DLD1 (cell line): ENCODE results near the gene TASP1.
"Not testable (repeated sequence)": the region's sequence is repeated elsewhere in the genome, so short reads cannot be mapped to it uniquely, and the experiment has no call there.

Experiments used
- in situ Hi-C: cut with HindIII; loops from 2 replicates; pipeline ENCODE4 v1.10.0; 2017; ENCODE audit warnings: low sequenced_read_pairs

The TASP1 gene

DNA sequence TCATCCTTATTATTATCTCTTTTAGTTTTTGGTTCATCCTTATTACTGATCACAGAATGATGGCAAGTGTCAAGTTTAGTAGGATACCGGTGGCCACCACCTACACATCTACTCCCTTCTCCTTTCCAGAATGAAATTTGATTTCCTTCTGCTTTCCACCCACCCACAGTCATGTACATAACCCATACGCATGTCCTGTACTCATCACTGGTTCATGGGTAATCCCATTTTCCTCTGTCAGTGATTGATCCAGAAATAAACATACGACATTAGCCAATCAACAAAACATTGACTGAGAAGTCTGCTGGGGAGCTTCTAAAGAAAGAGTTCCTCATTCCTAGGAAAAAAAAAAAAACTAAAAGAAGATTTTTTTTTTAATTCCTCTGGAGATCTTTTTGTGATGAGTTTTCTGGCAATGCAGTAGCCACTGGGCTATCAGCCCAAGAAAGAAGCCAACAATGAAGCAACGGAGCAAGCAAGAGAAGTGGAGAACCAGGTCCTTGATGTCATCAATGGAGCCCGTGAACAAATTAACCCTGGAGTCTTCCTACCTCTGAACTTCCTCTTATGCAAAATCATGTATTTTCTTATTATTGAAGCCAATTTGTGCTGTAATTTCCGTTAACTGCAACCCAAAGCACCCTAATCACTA is 127.8 kb downstream of the TASP1 start:
- in situ Hi-C loops = no loop called here

DNA sequence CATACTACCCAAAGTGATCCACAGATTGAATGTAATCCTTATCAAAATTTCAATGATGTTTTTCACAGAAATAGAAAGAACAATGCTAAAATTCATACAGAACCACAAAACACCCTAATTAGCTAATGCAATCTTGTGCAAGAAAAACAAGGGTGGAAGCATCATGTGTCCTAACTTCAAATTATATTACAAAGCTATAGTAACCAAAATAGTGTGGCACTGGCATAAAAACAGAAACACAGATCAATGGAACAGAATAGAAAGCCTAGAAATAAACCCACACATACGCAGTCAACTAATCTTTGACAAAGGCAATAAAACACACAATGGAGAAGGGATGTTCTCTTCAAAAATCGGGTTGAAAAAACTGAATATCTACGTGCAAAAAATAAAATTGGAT is 131.1 kb downstream of the TASP1 start:
- in situ Hi-C loops = loop anchor here (5.0 kb wide), 1 partner anchor 50 kb away; no protein-coding TSS in a partner anchor

DNA sequence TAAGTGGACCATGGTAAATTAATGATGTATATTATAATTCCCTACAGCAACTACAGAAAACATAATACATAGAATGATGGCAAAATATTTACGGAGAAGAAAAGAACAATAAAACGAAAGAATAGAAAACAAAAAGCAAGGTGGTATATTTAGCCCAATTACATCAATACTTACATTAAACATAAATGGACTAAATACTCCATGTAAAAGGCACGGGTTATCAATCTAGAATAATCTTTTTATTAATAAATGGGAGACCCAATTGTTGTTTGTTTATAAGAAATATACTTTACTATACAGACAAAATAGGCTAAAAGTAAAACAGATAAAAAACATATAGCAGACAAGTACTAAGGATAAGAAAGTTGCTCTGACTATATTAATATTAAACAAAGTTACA is 137.2 kb downstream of the TASP1 start:
- in situ Hi-C loops = no loop called here

DNA sequence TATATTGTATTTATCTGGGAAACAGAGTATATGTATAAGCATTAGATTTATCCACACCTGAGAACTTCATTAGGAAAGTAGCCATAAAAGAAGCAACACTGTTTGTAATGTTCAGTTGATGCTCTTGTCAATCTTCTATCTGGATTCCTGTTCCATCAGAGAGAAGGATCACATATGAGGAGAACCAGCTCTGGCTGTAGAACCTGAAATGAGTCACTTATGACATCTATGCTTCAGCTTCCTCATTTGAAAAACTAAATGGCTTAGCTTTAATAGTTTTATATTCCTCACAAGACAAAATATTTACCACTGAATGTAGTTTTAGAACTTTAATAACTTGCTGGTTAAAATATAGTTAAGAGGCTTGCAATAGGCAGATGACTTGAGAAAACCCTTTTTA is 144.7 kb downstream of the TASP1 start:
- in situ Hi-C loops = no loop called here

DNA sequence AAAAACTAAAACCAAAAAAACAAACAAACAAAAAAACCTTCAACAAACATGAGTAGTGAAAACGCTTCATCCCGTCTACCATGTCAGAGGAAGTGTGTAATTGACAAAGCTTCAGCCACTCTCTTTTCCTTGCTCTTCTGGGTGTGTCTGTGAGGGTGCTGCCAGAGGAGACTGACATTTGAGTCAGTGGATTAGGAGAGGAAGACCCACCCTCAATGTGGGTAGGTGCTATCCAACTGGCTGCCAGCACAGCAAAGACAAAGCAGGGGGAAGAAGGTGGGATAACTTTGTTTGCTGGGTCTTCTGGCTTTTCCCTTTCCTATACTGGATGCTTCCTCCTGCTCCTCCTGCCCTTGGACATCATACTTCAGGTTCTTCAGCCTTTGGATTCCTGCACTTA is 145.6 kb downstream of the TASP1 start:
- in situ Hi-C loops = no loop called here

DNA sequence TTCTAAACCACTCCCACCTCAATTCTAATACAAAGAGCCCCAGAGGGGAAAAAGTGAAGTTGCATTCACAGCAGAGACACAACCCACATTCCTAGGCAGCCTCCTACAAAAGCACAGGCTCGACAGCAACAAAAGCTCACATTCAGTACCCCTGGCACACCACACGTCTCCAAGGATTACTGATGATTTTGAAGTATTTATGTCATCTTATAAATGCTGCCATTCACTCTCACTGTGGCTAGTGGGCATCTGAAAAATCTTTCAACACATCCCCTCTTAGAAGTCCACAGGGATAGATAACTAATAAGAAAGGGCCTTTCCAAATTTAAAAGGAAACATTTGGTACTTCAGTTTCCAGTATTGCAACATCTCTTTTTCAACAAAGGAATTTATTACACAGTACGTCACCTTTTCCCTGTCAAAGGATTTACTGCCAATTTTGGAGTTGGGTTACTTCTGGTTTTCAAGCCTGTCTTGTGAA is 146.7 kb downstream of the TASP1 start:
- in situ Hi-C loops = no loop called here

DNA sequence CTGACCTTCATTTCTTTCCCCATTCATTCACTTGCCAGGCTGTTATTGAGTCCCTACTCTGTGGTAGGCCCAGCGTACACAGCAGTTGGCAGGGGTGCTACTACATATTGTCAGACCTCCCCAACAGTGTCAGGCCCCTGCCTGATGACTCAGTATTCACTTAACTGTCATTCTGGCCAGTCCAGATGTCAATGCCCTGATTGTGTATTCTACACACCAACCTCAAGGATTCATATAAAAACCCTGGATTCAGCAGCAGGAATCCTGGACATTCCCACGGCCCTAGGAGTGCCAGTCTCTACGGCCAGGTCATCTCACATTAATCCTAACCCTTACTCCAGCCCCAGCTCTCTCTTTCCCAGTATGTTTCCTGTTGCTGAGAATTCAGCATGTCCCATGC is 151.5 kb downstream of the TASP1 start:
- in situ Hi-C loops = no loop called here

DNA sequence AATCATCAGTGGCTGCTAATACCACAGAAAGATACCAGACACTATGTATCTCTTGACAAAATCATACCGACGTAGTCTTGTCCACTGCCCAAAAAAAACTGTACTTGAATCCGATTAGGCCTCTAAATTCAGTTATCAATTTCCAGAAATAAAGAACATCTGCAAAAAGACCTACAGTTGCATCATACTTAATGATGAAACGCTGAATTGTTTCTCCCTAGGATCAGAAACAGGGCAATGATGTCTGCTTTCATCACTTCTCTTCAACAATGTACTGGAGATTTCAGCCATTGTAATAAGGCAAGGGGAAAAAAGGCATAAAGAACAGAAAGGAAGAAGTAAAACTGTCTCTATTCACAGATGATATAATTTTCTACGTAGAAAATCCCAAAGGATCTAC is 152.0 kb downstream of the TASP1 start:
- in situ Hi-C loops = no loop called here

DNA sequence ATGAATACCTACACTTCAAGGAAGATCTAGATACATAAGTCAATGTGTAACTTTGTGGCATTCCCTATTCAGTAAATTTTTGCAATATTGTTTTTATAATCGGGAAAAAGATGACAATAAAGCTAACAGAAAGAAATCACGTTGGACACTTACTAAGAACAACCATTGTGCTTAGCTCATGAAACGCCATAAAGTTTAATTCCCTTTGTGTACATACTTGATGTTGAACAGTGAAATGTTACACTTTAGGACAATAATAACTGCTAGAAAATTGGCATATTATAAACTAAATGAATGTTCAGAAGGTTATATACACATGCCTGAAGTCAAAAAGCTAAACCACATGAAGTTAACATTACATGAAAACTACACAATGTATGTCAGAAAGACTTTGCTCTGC is 153.2 kb downstream of the TASP1 start:
- in situ Hi-C loops = no loop called here

DNA sequence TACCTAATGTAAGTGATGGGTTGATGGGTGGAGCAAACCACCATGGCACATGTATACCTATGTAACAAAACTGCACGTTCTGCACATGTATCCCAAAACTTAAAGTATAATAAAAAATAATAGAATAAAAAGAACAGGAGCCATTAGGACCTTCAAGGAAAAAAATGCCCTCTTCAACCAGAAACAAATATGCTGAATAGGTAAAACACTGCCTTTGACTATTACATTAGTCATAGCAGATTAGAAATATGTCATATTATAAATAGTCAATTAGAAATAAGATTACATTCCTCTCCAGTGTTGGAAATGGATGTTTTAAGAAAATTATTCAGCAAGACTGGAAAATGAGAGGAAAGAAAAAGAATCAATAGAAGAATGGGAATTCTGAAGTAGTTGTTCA is 153.7 kb downstream of the TASP1 start:
- in situ Hi-C loops = not testable (repeated sequence)

DNA sequence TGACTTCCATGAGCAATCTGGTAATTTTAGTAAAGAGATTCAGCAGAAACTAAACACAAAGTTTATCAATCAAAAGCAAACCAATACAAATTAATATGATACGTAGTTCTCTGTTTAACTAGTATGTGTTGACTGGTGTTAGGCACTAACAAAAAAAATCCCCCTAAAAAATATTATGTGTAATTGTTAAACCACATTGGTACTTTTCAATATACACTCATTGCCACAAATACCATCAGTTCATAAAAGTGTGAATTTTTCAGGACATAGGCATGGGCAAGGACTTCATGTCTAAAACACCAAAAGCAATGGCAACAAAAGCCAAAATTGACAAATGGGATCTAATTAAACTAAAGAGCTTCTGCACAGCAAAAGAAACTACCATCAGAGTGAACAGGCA is 155.3 kb downstream of the TASP1 start:
- in situ Hi-C loops = not testable (repeated sequence)

DNA sequence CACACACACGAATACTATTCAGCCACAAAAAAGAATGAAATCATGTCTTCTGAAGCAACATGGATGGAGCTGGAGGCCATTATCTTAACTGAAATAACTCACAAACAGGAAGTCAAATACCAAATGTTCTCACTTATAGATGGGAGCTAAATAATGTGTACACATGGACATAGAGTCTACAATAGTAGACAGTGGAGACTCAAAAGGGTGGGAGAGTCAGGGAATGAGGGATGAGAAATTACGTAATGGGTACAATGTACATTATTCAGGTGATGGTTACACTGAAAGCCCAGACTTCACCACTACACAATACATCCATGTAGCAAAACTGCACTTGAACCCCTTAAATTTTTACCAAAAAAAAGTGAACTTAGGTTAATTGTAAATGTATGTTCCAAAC is 160.4 kb downstream of the TASP1 start:
- in situ Hi-C loops = no loop called here

DNA sequence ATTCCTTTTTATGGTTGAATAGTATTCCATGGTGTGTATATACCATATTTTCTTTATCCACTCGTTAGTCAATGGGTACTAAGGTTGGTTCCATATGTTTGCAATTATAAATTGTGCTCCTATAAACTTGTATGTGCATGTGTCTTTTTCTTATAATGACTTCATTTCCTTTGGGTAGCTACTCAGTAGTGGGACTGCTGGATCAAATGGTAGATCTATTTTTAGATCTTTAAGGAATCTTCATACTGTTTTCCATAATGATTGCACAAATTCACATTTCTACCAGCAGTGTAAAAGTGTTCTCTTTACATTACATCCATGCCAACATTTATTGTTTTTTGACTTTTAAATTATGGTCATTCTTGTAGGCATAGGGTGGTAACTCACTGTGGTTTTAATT is 164.3 kb downstream of the TASP1 start:
- in situ Hi-C loops = no loop called here

DNA sequence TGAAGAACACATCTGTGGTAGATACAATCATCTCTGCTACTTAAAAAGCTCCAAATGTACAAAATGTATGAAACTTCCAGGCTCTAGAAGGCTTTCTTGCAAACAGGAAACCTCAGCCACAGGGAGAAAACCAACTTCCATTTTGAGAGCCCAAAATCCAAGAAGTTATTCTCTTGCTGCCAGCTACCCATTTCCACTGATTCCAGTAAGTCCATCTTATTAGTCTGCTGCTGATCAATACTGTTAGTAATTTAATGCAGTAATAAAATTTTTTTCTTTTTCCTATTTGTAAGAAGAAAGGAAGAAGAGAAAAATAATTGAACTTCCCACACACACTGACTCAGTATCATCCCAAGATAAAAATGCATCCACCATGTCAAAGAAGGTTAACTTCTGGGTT is 169.5 kb downstream of the TASP1 start:
- in situ Hi-C loops = no loop called here

DNA sequence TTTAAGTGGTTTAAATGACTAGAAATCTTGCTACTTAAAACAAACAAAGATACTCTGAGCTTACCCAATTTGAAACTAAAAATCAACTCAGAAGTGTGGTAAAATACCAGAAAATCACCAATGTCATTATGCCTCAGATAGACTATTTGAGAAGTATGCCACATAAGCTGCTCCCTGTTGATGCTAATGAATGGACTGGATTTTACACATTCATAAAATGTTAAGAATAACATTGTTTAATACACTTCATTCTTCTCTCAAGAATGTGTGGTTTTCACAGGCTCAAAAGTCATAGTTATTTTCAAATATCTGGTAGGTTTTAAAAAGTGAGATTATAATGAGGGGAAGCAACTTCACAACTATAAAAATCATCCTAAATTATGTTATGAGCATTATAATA is 170.6 kb downstream of the TASP1 start:
- in situ Hi-C loops = no loop called here

DNA sequence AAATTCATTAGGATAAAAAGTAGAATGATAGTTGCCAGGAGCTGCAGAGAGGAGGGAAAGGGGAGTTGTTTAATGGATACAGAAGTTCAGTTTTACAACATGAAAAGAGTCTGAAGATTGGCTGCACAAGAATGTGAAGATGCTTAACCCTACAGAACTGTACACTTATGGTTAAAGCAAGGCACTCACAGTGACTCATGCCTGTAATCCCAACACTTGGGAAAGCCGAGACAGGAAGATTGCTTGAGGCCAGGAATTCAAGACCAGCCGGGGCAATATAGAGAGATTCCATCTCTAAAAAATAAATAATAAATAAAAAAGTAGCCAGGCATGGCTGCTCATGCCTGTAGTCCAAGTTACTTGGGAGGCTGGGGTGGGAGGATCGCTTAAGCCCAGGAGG is 174.0 kb downstream of the TASP1 start:
- in situ Hi-C loops = no loop called here

DNA sequence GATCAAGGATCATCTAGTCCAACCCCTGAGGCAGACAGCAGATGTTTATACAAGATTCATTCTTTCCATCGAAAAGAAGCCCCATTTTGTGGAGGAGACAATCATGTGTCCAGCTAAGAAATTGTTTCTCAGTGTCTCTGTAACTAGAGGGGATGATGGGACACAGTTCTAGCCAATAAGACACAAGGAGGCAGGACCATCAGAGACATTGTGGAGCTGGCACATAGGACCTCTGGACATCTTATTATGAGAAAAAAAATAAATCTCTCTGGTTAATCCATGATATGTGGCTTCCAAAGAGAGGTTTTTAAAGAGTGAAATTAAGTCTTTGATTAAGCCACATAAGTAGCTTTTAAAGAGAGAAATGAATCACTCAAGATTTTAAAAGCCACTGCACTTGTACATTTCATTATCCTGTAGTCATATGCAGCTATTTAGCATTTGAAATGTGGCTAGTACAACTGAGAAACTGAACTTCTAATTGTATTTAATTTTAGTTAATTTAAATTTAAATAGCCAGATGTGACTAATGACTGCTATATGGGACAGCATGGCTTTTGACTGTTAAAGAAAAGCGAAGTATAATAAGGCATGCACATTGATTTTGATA is 176.8 kb downstream of the TASP1 start:
- in situ Hi-C loops = no loop called here

DNA sequence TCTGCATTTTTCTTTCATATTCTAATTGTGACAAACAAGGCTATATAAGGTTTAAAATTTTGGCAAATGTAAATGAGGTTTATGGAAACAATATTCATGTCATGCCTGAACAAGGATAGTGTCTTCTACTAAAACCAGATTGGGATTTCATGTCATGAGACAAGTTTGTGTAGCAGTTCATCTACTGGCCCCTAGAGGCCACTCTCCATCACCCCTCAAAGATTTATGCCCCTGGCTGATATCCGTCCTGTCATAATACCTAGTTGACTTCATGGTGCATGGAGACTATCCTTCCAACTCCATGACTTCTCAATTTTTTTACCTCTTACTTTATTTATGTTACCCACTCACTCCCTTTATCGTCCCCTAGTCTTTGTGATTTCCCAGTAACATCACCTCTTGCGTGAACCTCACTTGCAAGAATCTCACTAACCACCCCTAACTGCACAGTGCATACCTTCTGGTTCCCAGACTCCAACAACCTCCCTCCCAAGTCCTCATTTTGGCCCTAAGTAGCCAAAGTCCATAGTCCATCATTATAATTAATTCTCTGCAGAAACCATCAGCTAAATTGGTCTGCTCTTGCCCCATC is 179.8 kb downstream of the TASP1 start:
- in situ Hi-C loops = loop anchor here (5.0 kb wide), 1 partner anchor 48 kb away; no protein-coding TSS in a partner anchor

DNA sequence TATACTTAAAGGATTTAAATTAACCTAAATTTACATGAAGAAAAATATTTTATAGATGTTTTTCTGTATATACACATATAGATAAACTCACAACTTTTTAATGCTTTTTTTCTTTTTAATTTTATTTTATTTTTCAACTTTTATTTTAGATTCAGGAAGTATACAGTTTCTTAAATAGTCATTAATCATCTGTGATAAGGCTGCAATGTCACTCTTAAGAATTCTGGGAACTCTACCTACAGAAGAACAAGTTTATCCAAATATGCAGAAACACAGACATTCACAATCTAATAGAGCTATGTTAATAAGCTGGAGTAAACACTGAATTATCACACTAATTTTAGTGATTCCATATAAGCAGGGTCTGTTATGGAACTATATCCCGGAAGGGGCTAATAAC is 181.2 kb downstream of the TASP1 start:
- in situ Hi-C loops = loop anchor here (5.0 kb wide), 1 partner anchor 50 kb away; no protein-coding TSS in a partner anchor

DNA sequence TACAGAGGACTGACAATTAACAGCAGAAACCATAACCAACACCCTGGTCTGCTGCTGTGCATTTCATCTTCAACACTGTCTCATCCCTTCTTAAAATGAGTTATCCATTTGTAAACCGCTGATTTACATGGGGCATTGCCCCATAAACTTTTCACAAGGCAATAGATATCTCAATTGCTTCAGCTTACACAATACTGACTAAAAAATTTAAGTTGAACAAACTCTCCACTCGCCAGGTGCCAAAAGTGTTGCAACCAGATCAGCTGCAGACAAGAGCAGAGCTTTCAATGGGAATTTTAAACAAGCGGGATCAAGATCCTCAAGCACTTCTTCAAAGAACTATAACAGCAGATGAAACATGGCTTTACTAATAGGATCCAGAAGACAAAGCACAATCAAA is 183.0 kb downstream of the TASP1 start:
- in situ Hi-C loops = loop anchor here (5.0 kb wide), 1 partner anchor 52 kb away; no protein-coding TSS in a partner anchor

DNA sequence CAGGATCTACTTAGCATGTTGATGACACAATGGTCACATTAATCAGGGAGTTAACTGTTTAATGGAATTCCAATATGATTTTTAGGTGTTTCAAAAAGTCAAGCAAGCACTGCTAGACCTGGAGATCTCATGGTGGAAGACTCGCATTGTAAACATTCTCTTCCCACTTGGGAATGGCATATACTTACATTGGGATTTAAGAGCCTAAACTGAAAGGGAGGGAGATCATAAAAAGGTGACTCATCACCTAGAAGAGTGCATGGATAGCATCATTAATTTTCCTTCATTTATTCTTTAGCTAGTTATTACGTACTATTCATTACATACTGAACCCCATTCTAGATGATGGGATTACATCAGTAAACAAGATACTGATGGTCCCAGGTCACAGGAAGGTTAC is 185.4 kb downstream of the TASP1 start:
- in situ Hi-C loops = no loop called here

DNA sequence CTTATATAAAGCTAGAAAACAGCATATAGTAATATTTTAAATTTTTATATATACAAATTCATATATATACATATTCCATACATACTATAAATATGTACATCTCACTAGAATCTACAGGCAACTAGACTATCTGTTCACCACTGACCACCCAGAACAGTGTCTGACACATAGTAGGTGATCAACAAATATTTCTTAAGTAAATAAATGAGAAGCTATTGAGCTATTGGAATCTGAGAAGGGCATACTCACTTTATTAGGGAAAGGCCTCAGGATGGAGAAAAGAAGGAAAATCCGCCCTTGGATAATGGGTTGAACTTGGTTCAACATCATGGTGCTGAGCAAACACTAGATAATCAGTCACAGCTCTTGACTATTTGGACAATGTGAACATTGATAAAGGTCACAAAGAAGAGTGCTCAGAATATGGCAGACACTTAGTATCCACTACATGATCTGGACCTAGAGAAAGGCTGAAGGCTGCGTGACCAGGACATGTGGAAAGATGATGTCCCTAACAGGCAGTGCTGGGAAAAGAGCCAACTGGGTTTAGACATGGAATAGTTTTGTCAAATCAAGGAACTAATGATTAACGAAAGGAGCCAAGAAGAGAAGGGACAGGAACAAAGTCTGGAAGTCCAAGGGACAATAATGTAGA is 186.1 kb downstream of the TASP1 start:
- in situ Hi-C loops = no loop called here
